Spleen (tissue), 11 donors: ENCODE results near the gene PAWR. TPM values are rescaled to one million over a fixed set of nuclear protein-coding genes. Genes with fewer than 3 reads are reported as not detected.

Source experiments
- DNase-seq: peaks from one replicate; pipeline ENCODE4 v3.0.0-alpha.2; 2020
- H3K27ac ChIP-seq, 8 donors: fragments of 200-600 bp; sonication (generic) in 7 of 8; 1 replicate in 4 of 8; 2 replicates in 4 of 8; pipeline versions ENCODE4 v1.5.0 to v1.8.0; 2016 to 2021; ENCODE audit warnings: inconsistent platforms in 4 of 8, mild to moderate bottlenecking in 4 of 8, moderate library complexity in 1 of 8
- H3K27me3 ChIP-seq, 7 donors: fragments of 200-600 bp; sonication (generic) in 6 of 7; replicated peaks in 1 of 7; 1 replicate in 4 of 7; 2 replicates in 3 of 7; pipeline versions ENCODE4 v1.5.0 to v1.8.0; 2016 to 2021; ENCODE audit warnings: inconsistent platforms in 3 of 7, mild to moderate bottlenecking in 1 of 7
- H3K36me3 ChIP-seq, 6 donors: fragments of 200-600 bp; sonication (generic) in 5 of 6; 1 replicate in 4 of 6; 2 replicates in 2 of 6; pipeline versions ENCODE4 v1.5.0 to v1.8.0; 2016 to 2021; ENCODE audit warnings: inconsistent platforms in 2 of 6
- H3K4me1 ChIP-seq, 6 donors: fragments of 200-600 bp; sonication (generic) in 5 of 6; 1 replicate in 3 of 6; 2 replicates in 3 of 6; pipeline versions ENCODE4 v1.5.0 to v1.8.0; 2016 to 2021; ENCODE audit warnings: inconsistent platforms in 3 of 6
- H3K4me3 ChIP-seq, 8 donors: fragments of 200-600 bp; sonication (generic) in 7 of 8; 1 replicate in 4 of 8; 2 replicates in 4 of 8; pipeline versions ENCODE4 v1.5.0 to v1.8.0; 2016 to 2021; ENCODE audit warnings: inconsistent platforms in 4 of 8, mild to moderate bottlenecking in 4 of 8, moderate library complexity in 2 of 8
- H3K9me3 ChIP-seq, 8 donors: fragments of 200-600 bp; sonication (generic) in 7 of 8; 1 replicate in 4 of 8; 2 replicates in 4 of 8; pipeline versions ENCODE4 v1.5.0 to v1.8.0; 2016 to 2021; ENCODE audit warnings: inconsistent platforms in 4 of 8
- POLR2A ChIP-seq, 3 donors: fragments of 450-650 bp; IDR thresholded peaks; one replicate each; pipeline ENCODE4 v1.5.1; 2017; ENCODE audit warnings: antibody characterized with exemption in 3 of 3, mild to moderate bottlenecking in 1 of 3
- POLR2AphosphoS5 ChIP-seq, 3 donors: sonication (generic); formaldehyde crosslinking; IDR thresholded peaks; one replicate each; pipeline ENCODE4 v1.5.1; 2017; ENCODE audit warnings: antibody characterized with exemption in 3 of 3
- WGBS, 5 donors: extraction: QIAGEN DNeasy Blood & Tissue Kit in 3 of 5; methylation state at CpG; one replicate each; pipeline versions ENCODE4 v1.1.5 to v1.1.7; 2013 to 2018; 5-methylcytosine and 5-hydroxymethylcytosine counted together
- intact Hi-C: fragments of 100-400 bp; cut with DNase I; formaldehyde crosslinking; loops from one replicate; pipeline ENCODE4 v1.15.0; 2023; ENCODE audit warnings: low total_unique reads
- polyA plus RNA-seq, 3 donors: library from polyadenylated mRNA; stranded (reverse); fragments of 200-250 nt; gene quantifications; one replicate each; pipeline ENCODE4 v1.2.1, GENCODE V29; 2013
- total RNA-seq, 7 donors: library from RNA; depleted of rRNA in 3 of 7; stranded (reverse); fragments of >200 nt in 3 of 7; fragmentation: NEBNext Ultra II Directional in 4 of 7; extraction: Animal tissue kit (Norgen Biotek cat#: 25700) in 4 of 7; gene quantifications; one replicate each; pipeline versions ENCODE4 v1.1.0 to v1.2.1, GENCODE V29; 2016 to 2021
- TF ChIP-seq, protein P1 (sequence below), 11 experiments: fragments of 200-600 bp in 7 of 11; fragments of 450-650 bp in 4 of 11; sonication (generic) in 4 of 11; IDR thresholded peaks in 8 of 11; conservative IDR thresholded peaks in 3 of 11; 1 replicate in 7 of 11; 2 replicates in 4 of 11; pipeline versions ENCODE4 v1.4.0 to v1.8.0; 2016 to 2021; ENCODE audit warnings: antibody characterized with exemption in 11 of 11, inconsistent platforms in 4 of 11, mild to moderate bottlenecking in 1 of 11
- donor health status: healthy with polysubstance abuse.
- donor health status: DM: no; HTN: no; CAD: no; lungs with moderate emphysema.
- donor health status: DM: no; HTN: no; CAD: no.
- donor health status: Bipolar disorder and iron deficiency.
- donor health status: healthy.
- donor health status: DM: no; HTN: no; CAD: no.
- donor health status: DM: yes; HTN: yes; CAD: no.

PAWR gene
- total and polyA plus RNA-seq, 10 donors, result 16.1 to 38.0 (median 30.3) TPM

DNA sequence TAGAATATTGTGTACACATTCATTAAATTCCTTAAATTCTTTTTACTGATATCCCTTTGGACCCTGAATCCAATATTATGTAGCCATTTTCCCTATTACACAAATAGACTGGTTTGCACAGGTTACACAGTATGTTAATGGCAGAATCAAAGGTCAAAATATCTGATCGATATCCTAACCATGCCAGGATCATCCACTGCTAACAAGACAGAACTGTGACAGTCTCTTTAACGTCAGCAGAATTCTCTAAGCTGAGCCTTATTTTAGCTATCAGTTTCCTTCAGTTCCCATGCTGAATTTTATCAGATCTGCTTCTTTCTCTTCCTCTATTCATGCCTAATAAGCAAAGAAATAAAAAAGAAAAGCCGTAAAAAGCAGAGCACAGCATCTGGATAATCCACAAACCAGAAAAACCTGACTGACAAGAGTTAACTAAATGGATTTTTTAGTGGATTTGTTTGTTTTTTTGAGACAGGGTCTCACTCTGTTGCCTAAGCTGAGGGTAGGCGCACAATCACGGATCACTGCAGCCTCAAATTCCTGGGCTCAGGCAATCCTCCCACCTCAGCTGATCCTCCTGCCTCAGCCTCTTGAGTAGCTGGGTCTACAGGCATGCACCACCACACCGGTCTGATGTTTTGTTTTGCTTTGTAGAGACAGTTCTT, 130.4 kb downstream of the PAWR start:
- H3K4me3 ChIP-seq, result no peak overlapping the region
- TF ChIP-seq POLR2AphosphoS5 (IDR thresholded peaks at IDR 0.05), result no peak
- TF ChIP-seq POLR2A (IDR thresholded peaks at IDR 0.05), result no peak
- TF ChIP-seq, protein P1, sequence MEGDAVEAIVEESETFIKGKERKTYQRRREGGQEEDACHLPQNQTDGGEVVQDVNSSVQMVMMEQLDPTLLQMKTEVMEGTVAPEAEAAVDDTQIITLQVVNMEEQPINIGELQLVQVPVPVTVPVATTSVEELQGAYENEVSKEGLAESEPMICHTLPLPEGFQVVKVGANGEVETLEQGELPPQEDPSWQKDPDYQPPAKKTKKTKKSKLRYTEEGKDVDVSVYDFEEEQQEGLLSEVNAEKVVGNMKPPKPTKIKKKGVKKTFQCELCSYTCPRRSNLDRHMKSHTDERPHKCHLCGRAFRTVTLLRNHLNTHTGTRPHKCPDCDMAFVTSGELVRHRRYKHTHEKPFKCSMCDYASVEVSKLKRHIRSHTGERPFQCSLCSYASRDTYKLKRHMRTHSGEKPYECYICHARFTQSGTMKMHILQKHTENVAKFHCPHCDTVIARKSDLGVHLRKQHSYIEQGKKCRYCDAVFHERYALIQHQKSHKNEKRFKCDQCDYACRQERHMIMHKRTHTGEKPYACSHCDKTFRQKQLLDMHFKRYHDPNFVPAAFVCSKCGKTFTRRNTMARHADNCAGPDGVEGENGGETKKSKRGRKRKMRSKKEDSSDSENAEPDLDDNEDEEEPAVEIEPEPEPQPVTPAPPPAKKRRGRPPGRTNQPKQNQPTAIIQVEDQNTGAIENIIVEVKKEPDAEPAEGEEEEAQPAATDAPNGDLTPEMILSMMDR (IDR thresholded peaks at IDR 0.05 in 8 of 11, conservative IDR thresholded peaks at IDR 0.05 in 3 of 11), result no peak
- peaks cover 0 to 22% (median 12%) of the 10 kb centered on the region in 8 donors for H3K9me3 ChIP-seq
- intact Hi-C loops, result no loop called here
- peaks cover 0 to 17% (median 0%) of the 10 kb centered on the region in 6 donors for H3K36me3 ChIP-seq
- no peak overlapping the region for H3K27ac ChIP-seq
- WGBS, 5 donors, result 84 to 94% (median 91%) methylated on average over 6 of the region's 6 CpGs
- DNase-seq, result no peak
- H3K4me1 ChIP-seq, result peaks cover 0 to 10% (median 8%) of the 10 kb centered on the region in 6 donors
- no peaks in the 10 kb centered on the region for H3K27me3 ChIP-seq

DNA sequence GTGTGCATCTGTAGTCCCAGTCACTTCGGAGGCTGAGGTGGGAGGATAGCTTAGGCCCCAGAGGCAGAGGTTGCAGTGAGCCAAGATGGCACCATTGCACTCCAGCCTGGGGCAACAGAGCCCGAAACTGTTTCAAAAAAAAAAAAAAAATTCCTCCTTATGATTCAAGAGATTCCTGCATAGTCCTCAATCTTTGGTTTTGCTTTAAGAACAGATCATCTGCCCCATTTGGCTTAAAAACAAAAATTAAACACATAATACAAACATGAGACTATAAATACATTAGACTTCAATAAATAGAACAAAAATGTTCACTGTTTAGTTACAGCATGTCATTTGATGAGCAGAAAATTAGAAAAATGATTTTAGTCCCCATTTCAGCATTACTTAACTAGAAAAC, 131.2 kb downstream of the PAWR start:
- no peak overlapping the region for H3K27ac ChIP-seq
- intact Hi-C loops, result loop anchor here (5.0 to 10.0 kb wide), 3 partner anchors 183 to 705 kb away; no protein-coding TSS in a partner anchor

DNA sequence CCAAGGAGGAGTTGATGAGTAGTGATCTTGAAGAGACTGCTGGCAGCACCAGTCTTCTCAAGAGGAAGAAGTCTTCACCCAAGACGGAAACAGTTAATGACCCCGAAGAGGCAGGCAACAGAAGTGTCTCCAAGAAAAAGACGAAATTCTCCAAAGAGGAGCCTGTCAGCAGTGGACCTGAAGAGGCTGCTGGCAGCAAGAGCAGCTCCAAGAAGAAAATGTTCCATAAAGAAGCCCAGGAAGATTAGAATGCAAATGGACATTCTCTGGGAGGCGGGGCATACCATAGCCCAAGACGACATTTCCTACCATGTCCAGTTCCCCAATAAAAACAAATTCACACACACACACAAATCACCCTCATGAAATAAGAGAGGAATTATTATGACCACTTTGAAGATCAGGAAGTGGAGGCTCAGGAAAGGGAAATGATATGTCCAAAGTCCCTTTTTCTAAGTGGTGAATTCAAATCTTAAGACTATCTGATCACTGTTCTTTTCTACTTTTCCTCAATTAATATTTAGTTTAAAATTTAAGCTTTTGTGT, 131.8 kb downstream of the PAWR start:
- WGBS, 5 donors, result 73 to 89% (median 78%) methylated on average over 5 of the region's 5 CpGs
- no peak for TF ChIP-seq POLR2A (IDR thresholded peaks at IDR 0.05)
- TF ChIP-seq, protein P1 (IDR thresholded peaks at IDR 0.05 in 8 of 11, conservative IDR thresholded peaks at IDR 0.05 in 3 of 11), result no peak
- no peak for TF ChIP-seq POLR2AphosphoS5 (IDR thresholded peaks at IDR 0.05)
- no peaks in the 10 kb centered on the region for H3K27me3 ChIP-seq
- no peak overlapping the region for H3K4me3 ChIP-seq
- H3K4me1 ChIP-seq, result peaks cover 0 to 10% (median 8%) of the 10 kb centered on the region in 6 donors
- no peak overlapping the region for H3K27ac ChIP-seq
- intact Hi-C loops, result loop anchor here (5.0 to 10.0 kb wide), 3 partner anchors 183 to 706 kb away; no protein-coding TSS in a partner anchor
- peaks cover 0 to 18% (median 12%) of the 10 kb centered on the region in 8 donors for H3K9me3 ChIP-seq
- H3K36me3 ChIP-seq, result peaks cover 0 to 17% (median 0%) of the 10 kb centered on the region in 6 donors
- no peak for DNase-seq

More for the DNA sequence above, 131.2 kb downstream of the PAWR start:
- H3K27me3 ChIP-seq, result no peaks in the 10 kb centered on the region
- no peak for DNase-seq
- no peak overlapping the region for H3K4me3 ChIP-seq
- no peak for TF ChIP-seq POLR2A (IDR thresholded peaks at IDR 0.05)
- peaks cover 0 to 18% (median 12%) of the 10 kb centered on the region in 8 donors for H3K9me3 ChIP-seq
- 71 to 93% (median 92%) methylated on average over 2 of the region's 2 CpGs for WGBS, 5 donors
- peaks cover 0 to 17% (median 0%) of the 10 kb centered on the region in 6 donors for H3K36me3 ChIP-seq
- H3K4me1 ChIP-seq, result peaks cover 0 to 10% (median 8%) of the 10 kb centered on the region in 6 donors

DNA sequence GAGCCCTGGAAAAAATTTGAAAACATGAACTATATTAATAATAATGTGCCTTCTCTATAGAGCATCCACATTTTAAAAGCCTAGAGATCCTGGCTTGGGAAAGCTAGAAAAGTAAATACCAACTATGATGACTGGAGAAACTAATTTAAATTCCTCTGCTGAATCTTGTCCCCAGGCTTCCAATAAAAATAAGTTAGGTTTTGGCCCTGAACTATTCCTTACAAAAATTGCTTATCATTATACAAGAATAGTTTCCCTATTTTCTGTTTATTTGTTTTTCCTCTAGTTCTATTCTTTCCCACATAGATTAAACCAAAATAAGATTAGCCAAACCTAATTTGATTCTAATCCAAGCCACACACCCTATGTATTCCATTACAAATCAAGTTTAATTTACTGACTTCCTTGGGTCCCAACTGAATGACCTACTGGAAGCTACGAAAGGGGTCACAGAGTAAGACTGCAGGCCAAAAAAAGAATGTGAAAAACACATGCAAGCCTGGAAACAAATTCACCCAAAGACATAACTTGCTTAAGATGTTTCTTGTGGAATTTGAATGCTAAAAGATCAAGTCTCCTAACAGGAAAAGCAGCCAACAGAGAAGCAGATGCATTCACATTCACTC, 133.0 kb downstream of the PAWR start:
- peaks cover 0 to 23% (median 13%) of the 10 kb centered on the region in 8 donors for H3K9me3 ChIP-seq
- peaks cover 0 to 10% (median 8%) of the 10 kb centered on the region in 6 donors for H3K4me1 ChIP-seq
- no peak for DNase-seq
- 73 to 89% (median 81%) methylated on average over 1 of the region's 1 CpG for WGBS, 5 donors
- intact Hi-C loops, result loop anchor here (5.0 to 10.0 kb wide), 3 partner anchors 184 to 707 kb away; no protein-coding TSS in a partner anchor
- TF ChIP-seq POLR2A (IDR thresholded peaks at IDR 0.05), result no peak
- no peak for TF ChIP-seq POLR2AphosphoS5 (IDR thresholded peaks at IDR 0.05)
- TF ChIP-seq, protein P1 (IDR thresholded peaks at IDR 0.05 in 8 of 11, conservative IDR thresholded peaks at IDR 0.05 in 3 of 11), result no peak
- no peak overlapping the region for H3K4me3 ChIP-seq
- H3K27ac ChIP-seq, result no peak overlapping the region
- H3K27me3 ChIP-seq, result no peaks in the 10 kb centered on the region
- H3K36me3 ChIP-seq, result peaks cover 0 to 20% (median 0%) of the 10 kb centered on the region in 6 donors
